Lower lobe of right lung (tissue), 2 donors: ENCODE data around the gene B9D1. TPM values are rescaled to one million over a fixed set of nuclear protein-coding genes. Genes with fewer than 3 reads are reported as not detected.

ENCODE experiments used
- ATAC-seq, 2 donors: fragments of 200-7000 bp; cut with Tn5 transposase; one replicate each; pipeline ENCODE4 v1.9.1; 2020 to 2022; ENCODE audit warnings: mild to moderate bottlenecking in 2 of 2, moderate library complexity in 2 of 2
- DNase-seq: peaks from one replicate; pipeline ENCODE4 v3.0.0-alpha.2; 2020
- H3K27ac ChIP-seq: fragments of 200-600 bp; one replicate; pipeline ENCODE4 v1.8.0; 2022
- H3K27me3 ChIP-seq: fragments of 200-600 bp; one replicate; pipeline ENCODE4 v1.8.0; 2022; ENCODE audit warnings: low read depth
- H3K36me3 ChIP-seq: fragments of 200-600 bp; one replicate; pipeline ENCODE4 v1.8.0; 2022; ENCODE audit warnings: mild to moderate bottlenecking
- H3K4me1 ChIP-seq: fragments of 200-600 bp; one replicate; pipeline ENCODE4 v1.8.0; 2022
- H3K4me3 ChIP-seq: fragments of 200-600 bp; one replicate; pipeline ENCODE4 v1.8.0; 2022; ENCODE audit warnings: mild to moderate bottlenecking
- H3K9me3 ChIP-seq: fragments of 200-600 bp; one replicate; pipeline ENCODE4 v1.8.0; 2022
- intact Hi-C: fragments of 100-400 bp; cut with DNase I; formaldehyde crosslinking; loops from one replicate; pipeline ENCODE4 v1.11.0; 2022
- total RNA-seq: library from RNA; stranded (reverse); fragmentation: NEBNext Ultra II Directional; extraction: Animal tissue kit (Norgen Biotek cat#: 25700); gene quantifications from one replicate; pipeline ENCODE4 v1.2.1, GENCODE V29; 2021
- TF ChIP-seq, protein P1 (sequence below): fragments of 200-600 bp; IDR thresholded peaks from one replicate; pipeline ENCODE4 v1.8.0; 2022; ENCODE audit warnings: antibody characterized with exemption, mild to moderate bottlenecking
- donor health status: DM: no; HTN: yes; CAD: no; lungs with severe emphysema.

B9D1 gene
- total RNA-seq, 1 donor from 2014 or later, result 11.3 TPM

DNA sequence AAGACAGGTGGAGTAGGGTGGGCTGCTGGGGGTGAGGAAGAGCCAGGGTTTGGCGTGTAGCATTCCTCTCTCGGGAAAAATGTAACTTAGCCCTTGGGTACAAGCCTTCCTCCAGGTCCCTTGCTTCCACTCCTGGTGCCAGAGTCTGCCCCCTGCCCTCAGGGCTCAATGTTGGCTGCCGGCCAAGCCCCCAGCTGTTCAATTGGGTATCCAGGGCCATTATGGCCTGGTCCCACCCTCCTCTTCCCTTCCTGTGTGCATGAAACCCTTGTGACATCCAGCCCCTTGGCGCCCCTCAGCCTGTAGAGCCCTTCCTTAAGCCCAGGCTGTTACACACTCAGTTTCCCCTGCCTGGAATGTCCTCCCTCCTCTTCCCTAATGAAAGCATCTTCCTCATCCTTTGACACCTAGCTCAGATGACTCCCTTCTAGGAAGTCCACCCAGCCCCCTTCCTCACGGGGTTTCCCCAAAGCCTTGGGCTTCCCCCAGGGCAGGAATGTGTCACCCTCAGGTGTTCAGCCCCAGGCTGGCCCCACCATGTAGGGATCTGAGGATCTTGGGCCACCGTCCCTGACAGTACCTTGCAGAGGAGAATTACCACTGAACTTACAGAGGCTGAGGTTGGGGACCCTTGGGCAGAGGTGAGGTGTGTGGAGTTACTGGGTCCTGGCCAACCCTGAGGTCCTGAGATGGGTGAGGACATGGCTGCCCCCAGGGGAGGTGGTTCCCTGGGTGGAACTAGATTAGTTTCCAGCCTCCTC is 30.0 kb downstream of the B9D1 start:
- DNase-seq, result no peak
- H3K4me3 ChIP-seq, result no peak overlapping the region
- peaks cover 3% of the 10 kb centered on the region for H3K4me1 ChIP-seq
- H3K27me3 ChIP-seq, result no peaks in the 10 kb centered on the region
- ATAC-seq, result no peak
- intact Hi-C loops, result no loop called here
- peaks cover 39% of the 10 kb centered on the region for H3K36me3 ChIP-seq
- peak overlapping the region; percentile 6 for H3K27ac ChIP-seq
- TF ChIP-seq, protein P1, sequence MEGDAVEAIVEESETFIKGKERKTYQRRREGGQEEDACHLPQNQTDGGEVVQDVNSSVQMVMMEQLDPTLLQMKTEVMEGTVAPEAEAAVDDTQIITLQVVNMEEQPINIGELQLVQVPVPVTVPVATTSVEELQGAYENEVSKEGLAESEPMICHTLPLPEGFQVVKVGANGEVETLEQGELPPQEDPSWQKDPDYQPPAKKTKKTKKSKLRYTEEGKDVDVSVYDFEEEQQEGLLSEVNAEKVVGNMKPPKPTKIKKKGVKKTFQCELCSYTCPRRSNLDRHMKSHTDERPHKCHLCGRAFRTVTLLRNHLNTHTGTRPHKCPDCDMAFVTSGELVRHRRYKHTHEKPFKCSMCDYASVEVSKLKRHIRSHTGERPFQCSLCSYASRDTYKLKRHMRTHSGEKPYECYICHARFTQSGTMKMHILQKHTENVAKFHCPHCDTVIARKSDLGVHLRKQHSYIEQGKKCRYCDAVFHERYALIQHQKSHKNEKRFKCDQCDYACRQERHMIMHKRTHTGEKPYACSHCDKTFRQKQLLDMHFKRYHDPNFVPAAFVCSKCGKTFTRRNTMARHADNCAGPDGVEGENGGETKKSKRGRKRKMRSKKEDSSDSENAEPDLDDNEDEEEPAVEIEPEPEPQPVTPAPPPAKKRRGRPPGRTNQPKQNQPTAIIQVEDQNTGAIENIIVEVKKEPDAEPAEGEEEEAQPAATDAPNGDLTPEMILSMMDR, result no peak
- H3K9me3 ChIP-seq, result no peaks in the 10 kb centered on the region

DNA sequence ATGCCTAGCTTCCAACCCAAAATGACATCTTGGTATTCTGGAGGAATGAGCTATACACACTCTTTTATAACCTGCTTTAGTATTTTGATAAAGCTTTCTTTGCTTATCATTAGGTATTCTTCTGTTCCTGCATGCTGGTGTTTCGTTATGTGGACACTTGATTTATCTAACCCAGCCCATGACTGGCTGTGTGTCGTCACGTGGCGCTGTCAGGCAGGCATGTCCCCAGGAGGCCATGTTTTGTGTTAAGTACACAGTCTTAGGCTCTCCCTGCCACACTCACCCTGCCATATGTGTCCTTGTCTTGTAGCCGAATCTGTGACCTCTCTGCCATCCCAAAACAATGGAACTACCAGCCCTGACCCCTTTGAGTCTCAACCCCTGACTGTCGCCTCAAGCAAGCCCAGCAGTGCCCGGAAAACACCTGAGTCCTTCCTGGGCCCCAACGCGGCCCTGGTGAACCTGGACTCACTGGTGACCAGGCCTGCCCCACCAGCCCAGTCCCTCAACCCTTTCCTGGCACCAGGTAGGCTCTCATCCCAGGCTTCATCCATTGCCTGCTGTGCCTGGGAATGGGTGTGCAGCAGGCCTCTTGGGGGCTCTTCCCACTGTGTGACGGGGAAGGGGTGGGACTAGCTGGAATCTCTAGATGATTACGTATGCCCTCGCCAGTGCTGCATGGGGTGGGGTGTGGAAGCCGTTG is 30.8 kb downstream of the B9D1 start:
- ATAC-seq (no peak), DNase-seq (no peak)
- intact Hi-C loops, result no loop called here
- no peak overlapping the region for H3K4me3 ChIP-seq
- TF ChIP-seq, protein P1, result no peak
- no peaks in the 10 kb centered on the region for H3K9me3 ChIP-seq
- H3K4me1 ChIP-seq, result peaks cover 1% of the 10 kb centered on the region
- peaks cover 39% of the 10 kb centered on the region for H3K36me3 ChIP-seq
- no peaks in the 10 kb centered on the region for H3K27me3 ChIP-seq
- H3K27ac ChIP-seq, result no peak overlapping the region

DNA sequence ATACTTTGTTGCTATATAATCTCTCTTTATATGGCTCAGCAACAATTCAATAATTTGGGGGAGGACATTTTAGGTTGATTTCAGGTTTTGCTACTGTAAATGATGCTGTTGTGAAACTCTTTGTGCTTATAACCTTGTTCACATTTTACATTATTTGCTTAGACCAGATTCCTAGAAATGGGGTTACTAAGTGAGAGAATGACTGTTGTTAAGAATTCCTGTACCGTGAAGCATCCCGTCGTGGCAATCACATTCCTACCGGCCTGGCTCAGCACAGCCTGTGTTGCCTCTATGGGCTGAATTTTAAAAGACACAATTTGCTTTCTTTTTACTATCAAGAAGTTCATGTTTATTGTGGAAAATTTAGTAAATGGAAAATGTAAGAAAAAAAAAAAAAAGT is 31.4 kb downstream of the B9D1 start:
- no peaks in the 10 kb centered on the region for H3K4me1 ChIP-seq
- H3K9me3 ChIP-seq, result no peaks in the 10 kb centered on the region
- no peak overlapping the region for H3K4me3 ChIP-seq
- TF ChIP-seq, protein P1, result no peak
- ATAC-seq (peak in 1 of 2 donors; percentile 41), DNase-seq (no peak)
- H3K27me3 ChIP-seq, result no peaks in the 10 kb centered on the region
- H3K27ac ChIP-seq, result no peak overlapping the region
- H3K36me3 ChIP-seq, result peaks cover 39% of the 10 kb centered on the region
- intact Hi-C loops, result no loop called here

DNA sequence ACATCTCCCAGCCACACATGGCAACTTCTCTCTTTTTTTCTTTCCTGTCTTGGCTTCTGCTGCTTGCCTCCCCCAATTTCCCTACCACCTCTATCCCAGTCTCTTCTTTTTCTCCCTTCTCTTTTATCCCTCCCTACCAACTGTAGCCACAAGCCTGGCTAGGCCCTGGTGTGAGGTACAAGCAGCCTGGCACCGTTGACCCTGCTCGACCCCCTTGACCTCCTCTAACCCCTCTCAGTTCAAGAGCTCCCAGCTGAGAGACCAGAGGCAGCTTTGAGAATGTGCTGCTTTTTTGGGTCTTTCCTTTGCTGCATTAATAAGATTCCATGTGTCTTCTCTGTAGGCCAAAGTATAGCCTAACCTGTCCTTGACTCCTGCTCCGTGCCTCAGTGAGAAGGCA is 32.3 kb downstream of the B9D1 start:
- peaks cover 39% of the 10 kb centered on the region for H3K36me3 ChIP-seq
- no peak overlapping the region for H3K4me3 ChIP-seq
- no peak for ATAC-seq
- H3K9me3 ChIP-seq, result peaks cover 3% of the 10 kb centered on the region
- intact Hi-C loops, result no loop called here
- no peaks in the 10 kb centered on the region for H3K4me1 ChIP-seq
- no peaks in the 10 kb centered on the region for H3K27me3 ChIP-seq
- no peak overlapping the region for H3K27ac ChIP-seq
- TF ChIP-seq, protein P1, result no peak
- DNase-seq, result no peak

DNA sequence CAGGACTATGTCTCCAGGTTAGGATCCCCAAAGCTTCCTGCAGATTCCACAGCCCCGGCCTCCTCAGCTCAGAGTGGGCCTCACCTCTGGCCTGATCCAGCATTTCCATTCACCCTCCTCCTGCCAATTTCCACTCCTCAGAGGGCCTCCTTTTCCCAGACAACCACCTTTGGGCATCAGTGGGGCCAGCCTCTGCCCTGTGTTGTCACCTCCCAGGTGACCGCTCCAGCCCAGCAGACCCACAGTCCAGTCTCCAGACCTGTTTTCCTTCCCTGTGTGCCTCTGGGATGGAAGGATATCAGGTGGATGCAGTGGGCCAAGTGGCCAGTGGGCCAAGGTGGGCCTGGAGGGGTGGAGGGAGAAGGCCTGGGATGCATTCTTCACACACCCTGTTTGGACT is 32.7 kb downstream of the B9D1 start:
- no peak for ATAC-seq
- Histone ChIP-seq H3K27ac (no peak overlapping the region), H3K4me1 (no peaks in the 10 kb centered on the region), H3K36me3 (peaks cover 39% of the 10 kb centered on the region), H3K4me3 (no peak overlapping the region), H3K9me3 (peaks cover 4% of the 10 kb centered on the region), H3K27me3 (no peaks in the 10 kb centered on the region)
- intact Hi-C loops, result no loop called here
- no peak for DNase-seq
- TF ChIP-seq, protein P1, result no peak
